Central memory CD4-positive, alpha-beta T cell (primary cell): ENCODE measurements around the gene NUDT22.

Source experiments
- DNase-seq: peaks from one replicate; pipeline ENCODE4 v3.0.0; 2022
- total RNA-seq, 3 experiments: gene quantifications; one replicate each; lab custom pipeline; 2026; lab: John Stamatoyannopoulos, UW

Gene NUDT22, protein sequence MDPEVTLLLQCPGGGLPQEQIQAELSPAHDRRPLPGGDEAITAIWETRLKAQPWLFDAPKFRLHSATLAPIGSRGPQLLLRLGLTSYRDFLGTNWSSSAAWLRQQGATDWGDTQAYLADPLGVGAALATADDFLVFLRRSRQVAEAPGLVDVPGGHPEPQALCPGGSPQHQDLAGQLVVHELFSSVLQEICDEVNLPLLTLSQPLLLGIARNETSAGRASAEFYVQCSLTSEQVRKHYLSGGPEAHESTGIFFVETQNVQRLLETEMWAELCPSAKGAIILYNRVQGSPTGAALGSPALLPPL
- total RNA-seq: 32.6 to 35.4 (median 35.2) reads per million in 3 experiments

GRCh38 chr11:64225608-64226506, at the start of gene NUDT22, which contains the start of gene TRPT1:
NUDT22 (plus strand) TSS chr11:64226274; CDS start chr11:64226653, 379 bp downstream.
TRPT1 (minus strand) TSS chr11:64226186; CDS start chr11:64225860, 326 bp downstream.
- DNase-seq: peak; percentile 87

DNA sequence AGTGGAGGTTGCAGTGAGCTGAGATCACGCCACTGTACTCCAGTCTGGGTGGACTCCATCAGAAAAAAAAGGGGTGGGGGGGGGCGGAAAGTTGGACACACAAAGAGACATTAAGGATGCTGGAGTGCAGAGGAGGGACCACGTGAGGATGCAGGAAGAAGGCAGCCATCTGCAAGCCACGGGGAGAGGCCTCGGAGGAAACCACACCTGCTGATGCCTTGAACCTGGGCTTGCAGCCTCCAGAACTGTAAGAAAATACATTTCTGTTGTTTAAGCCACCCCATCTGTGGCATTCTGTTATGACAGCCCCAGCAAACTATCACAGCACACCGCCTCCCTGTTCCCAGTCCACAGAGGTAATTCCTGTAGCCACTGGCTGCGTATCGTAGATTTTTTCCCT, 49.3 kb upstream of the NUDT22 start:
- no peak for DNase-seq

DNA sequence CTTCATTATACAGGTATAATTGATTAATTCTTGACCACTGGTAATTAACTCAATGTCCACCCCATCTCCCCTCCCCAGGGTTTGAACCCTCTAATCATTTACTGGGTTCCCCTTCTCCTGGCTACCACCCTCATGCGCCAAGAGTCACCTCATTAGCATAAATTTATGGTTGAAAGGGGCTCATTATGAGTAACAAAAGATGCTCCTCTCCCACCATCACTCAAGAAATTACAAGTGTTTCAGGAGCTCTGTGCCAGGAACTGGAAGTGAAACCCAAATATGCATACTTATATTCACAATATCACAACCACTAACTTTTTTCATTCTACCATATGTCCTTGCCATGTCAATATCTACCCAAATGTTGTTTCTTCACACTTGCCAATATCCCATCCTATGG, 47.9 kb upstream of the NUDT22 start:
- DNase-seq: no peak

DNA sequence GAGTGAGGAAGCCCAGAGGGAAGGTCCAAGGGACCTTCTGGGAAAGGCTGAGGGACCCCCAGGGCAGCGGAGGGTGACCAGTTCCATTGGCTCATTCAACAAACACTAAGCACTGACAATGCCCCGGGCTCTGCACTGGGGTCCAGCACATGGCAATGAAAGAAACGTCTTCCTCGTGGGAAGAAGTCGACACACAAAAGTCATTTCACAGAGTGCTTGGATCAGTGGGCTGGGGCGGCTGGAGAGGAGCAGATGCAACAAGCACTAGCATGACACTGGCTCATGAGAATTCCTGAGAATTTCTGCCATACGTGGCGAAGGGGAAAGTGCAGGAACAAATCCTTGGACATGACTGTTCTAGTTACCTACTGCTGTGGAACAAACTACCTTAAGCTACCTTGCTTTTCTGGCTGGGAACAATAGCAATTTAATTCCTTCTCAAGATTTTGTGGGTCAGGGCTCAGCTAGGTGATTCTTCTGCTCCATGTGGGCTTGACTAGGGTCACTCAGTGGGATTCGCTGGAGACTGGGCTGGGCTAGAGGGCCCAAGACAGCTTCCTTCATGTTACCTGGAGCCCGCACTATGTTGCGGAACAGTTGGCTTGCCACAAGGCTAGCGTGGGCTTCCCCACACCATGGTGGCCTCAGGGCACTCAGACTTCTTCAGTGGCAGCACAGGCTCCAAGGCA, 47.0 kb upstream of the NUDT22 start:
- DNase-seq: no peak

DNA sequence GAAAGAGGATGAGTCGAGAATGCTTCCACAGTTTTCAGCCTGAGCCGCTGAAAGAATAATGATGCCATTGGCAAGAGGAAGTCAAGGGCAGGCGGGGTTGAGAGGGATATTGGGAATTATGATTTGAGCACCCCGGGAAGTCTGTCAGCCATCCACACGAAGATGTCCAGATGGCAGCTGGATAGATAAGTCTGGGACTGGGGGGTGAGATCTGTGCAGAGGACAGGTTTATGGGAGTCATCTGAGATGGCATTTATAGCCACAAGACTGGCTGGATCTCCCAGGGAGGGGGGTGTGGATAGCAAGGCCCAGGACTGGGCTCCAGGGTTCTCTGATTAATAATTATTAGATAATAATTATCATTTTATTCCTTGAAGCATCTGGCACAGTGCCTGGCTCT, 45.2 kb upstream of the NUDT22 start:
- no peak for DNase-seq

GRCh38 chr11:64181506-64182411, 44.3 kb upstream of the NUDT22 start:
- no peak for DNase-seq

- DNase-seq: no peak
These were observed 42.2 kb upstream of the NUDT22 start for GRCh38 chr11:64183890-64184289.

DNA sequence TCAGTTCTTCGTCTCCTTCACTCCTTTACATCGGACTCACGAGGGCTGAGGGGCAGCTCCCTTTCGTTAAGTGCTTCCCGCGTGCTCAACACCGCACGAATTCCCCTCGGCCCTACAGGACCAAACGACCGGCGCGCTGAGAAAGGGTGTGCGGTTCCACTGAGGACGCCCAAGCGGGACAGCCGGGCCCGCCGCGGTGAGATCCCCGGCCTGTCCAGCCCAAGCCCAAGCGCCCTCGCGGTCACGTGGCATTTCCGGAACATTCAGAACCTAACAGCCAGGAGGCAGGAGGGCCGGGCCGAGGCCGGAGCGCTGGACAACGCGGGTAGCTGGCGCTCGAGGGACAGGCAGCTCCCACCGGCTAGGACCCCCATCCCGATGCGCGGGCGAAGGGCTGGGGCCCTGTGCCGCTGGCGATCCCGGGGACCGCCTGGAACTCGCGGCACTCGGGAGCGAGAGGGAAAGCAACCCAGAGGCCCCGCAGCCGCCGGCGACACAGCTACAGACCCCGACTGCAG, 40.8 kb upstream of the NUDT22 start:
- DNase-seq: no peak

- peak; percentile 100 for DNase-seq
These were observed 40.2 kb upstream of the NUDT22 start, which contains the start of gene STIP1 for GRCh38 chr11:64185693-64186491. STIP1 (plus strand) TSS chr11:64186171; CDS start chr11:64186262, 91 bp downstream.

DNA sequence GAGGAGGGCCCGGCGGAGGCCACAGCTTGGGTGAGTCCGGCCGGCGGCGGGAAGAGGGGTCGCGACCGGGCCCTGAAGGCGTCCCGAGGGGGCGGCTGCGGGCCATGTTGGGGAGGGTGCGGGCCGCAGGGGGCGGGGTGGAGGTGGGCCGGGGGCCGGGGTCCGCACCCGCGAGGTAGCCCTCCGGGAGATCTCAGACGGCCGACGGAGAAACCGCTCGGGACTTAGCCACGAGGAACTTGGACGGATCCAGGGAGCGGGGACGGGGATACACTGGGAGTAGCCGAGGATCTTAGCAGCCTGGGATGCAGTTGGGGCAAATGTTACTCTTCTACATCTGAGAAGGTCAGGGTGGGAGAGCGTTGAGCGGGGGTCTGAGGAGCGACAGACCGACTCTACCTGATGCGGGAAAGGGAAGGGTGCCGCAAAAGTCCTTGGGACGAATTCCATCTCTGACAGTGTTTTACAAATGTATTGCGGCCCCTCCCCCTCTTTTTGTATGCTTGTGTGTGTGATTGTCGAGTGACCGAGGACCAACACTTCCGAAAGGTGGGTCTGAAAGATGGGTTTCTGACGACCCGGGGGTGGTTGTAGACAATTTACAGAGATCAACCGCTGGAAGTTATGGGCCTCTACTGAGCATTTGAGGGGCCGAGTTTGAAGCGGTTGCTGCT, 39.4 kb upstream of the NUDT22 start:
- peak; percentile 27 for DNase-seq

DNA sequence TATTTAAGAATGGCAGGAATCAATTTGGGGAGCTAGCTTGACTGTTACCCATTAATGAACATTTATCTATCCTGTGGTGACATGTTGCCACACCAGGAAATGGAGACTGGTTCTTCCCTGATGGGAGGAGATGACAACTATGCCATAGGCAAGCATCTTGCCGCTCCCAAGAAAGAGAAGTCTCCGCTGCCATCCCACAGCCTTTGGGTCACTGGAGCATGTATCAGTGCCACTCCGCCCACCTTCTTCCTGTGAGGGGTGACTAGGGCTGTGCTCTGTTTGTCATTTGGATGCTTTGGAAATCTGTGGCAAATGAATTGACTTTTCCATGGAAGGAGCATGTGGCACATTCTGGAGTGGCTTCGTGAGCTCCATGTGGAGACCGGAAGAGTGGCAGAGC, 33.6 kb upstream of the NUDT22 start:
- DNase-seq: no peak

GRCh38 chr11:64196626-64197025, 29.4 kb upstream of the NUDT22 start:
- DNase-seq: no peak

GRCh38 chr11:64198511-64198910, 27.6 kb upstream of the NUDT22 start:
- DNase-seq: no peak

DNA sequence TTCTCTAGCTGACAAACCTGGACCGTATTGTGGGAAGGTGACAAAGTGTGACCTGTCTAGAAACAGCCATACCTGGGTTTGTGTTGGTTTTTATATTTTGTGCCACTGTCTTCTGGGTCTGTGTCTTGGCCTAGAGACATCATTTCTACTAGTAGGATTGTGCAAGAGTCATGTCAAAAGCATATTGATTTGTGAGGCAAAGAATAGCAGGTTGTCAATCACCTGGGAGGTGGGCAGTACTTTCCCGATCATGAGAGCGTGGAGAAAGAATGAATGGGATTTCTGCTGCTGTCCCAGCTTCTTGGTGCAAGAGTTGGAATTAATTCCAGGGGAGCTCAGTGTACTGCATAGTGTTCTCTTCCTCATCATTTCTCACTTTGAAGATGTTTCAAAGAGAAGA, 24.5 kb upstream of the NUDT22 start:
- DNase-seq: no peak

DNA sequence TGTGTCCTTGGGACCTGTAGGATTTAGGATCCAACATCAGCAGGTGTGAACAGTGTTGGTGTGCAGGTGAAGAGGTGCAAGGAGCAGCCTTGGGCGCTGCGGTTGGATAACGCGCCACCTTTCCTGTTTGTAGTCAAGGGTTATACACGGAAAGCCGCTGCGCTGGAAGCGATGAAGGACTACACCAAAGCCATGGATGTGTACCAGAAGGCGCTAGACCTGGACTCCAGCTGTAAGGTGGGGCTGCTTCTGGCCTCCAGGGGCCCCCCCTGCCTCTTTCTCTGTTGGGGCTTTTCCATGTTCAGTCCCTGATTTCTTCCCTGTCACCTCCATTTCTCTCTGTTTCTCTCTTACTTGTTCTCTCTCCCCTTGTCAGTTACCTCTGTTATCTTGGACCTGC, 23.1 kb upstream of the NUDT22 start:
- DNase-seq: no peak

- no peak for DNase-seq
These were observed 22.5 kb upstream of the NUDT22 start for GRCh38 chr11:64203421-64204079.

- no peak for DNase-seq
These were observed 22.0 kb upstream of the NUDT22 start for GRCh38 chr11:64204080-64204440.

- DNase-seq: peak; percentile 83
These were observed 21.5 kb upstream of the NUDT22 start for GRCh38 chr11:64204464-64204989.

GRCh38 chr11:64206457-64207255, 19.4 kb upstream of the NUDT22 start, which contains the start of gene FERMT3:
FERMT3 (plus strand) TSS chr11:64206721; CDS start chr11:64207365, 644 bp downstream.
- DNase-seq: peak; percentile 71
